ENCODE measurements around the gene MGAT2.

Gene MGAT2

GRCh38 chr14:49589387-49589786 lies 31.2 kb upstream of the MGAT2 start:
- TF ChIP-seq, protein P1, sequence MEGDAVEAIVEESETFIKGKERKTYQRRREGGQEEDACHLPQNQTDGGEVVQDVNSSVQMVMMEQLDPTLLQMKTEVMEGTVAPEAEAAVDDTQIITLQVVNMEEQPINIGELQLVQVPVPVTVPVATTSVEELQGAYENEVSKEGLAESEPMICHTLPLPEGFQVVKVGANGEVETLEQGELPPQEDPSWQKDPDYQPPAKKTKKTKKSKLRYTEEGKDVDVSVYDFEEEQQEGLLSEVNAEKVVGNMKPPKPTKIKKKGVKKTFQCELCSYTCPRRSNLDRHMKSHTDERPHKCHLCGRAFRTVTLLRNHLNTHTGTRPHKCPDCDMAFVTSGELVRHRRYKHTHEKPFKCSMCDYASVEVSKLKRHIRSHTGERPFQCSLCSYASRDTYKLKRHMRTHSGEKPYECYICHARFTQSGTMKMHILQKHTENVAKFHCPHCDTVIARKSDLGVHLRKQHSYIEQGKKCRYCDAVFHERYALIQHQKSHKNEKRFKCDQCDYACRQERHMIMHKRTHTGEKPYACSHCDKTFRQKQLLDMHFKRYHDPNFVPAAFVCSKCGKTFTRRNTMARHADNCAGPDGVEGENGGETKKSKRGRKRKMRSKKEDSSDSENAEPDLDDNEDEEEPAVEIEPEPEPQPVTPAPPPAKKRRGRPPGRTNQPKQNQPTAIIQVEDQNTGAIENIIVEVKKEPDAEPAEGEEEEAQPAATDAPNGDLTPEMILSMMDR (IDR thresholded peaks at IDR 0.05; ENCODE audit: control insufficient read depth, insufficient read depth, low read depth, low read length, missing control alignments), result no peak
- no peak for DNase-seq (ENCODE audit: low read depth)
- no peak overlapping the region for H3K4me3 ChIP-seq (ENCODE audit: control insufficient read depth, low read depth, low read length)

- DNase-seq (ENCODE audit: low read depth), result no peak
- no peak overlapping the region for H3K4me3 ChIP-seq (ENCODE audit: control insufficient read depth, low read depth, low read length)
- TF ChIP-seq, protein P1 (IDR thresholded peaks at IDR 0.05; ENCODE audit: control insufficient read depth, insufficient read depth, low read depth, low read length, missing control alignments), result no peak
Observed at GRCh38 chr14:49593016-49593415, 27.6 kb upstream of the MGAT2 start.

DNA sequence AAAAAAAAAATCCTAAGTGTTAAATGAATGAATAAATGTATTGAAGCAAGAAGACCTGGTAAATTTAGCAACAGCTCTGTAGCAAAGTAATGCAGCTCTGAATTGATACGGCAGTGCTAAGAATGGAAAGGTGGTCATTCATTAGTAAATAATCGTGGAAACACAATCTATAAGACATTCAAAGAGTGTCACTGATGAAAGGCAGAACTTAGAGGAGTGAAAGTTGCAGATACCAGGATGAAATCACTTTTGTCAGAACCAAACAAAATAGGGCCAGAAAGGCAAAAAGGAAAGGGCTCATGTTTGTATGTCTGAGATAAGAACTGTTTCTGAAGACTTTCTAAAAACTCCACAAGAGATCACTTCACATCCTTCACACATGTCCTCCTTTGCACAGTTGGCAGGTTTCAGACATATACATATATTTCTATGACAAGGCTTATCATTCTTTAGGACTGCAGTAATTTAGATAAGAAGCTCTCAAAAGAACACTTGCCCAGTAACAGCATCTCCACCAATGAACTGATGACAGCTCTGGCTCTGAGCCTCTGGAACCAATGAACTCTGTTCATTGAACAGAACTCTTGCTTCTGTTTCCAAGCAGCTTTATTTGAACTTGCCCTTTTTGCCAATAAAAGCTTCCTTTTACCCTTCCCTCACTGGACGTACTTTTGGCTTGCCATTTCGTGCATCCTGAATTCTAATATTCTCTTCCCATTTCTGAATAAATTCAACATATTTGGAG lies 26.1 kb upstream of the MGAT2 start:
- no peak for DNase-seq (ENCODE audit: low read depth)
- TF ChIP-seq, protein P1 (IDR thresholded peaks at IDR 0.05; ENCODE audit: control insufficient read depth, insufficient read depth, low read depth, low read length, missing control alignments), result no peak
- no peak overlapping the region for H3K4me3 ChIP-seq (ENCODE audit: control insufficient read depth, low read depth, low read length)

DNA sequence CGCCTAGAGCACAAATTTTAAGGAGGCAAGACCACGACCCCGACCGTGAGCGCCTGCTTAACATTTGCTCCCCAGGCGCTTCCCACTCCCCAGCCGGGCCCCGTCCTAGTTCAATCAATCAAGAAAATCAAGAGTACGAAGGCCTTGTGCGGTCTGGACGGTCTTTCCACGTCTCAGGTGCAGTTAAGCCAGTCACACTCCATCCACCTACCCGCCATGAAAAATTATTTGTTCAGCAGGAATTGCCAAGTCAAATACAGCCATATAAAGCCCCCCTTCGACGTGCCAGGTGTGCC lies 22.5 kb upstream of the MGAT2 start:
- DNase-seq (ENCODE audit: low read depth), result no peak

DNA sequence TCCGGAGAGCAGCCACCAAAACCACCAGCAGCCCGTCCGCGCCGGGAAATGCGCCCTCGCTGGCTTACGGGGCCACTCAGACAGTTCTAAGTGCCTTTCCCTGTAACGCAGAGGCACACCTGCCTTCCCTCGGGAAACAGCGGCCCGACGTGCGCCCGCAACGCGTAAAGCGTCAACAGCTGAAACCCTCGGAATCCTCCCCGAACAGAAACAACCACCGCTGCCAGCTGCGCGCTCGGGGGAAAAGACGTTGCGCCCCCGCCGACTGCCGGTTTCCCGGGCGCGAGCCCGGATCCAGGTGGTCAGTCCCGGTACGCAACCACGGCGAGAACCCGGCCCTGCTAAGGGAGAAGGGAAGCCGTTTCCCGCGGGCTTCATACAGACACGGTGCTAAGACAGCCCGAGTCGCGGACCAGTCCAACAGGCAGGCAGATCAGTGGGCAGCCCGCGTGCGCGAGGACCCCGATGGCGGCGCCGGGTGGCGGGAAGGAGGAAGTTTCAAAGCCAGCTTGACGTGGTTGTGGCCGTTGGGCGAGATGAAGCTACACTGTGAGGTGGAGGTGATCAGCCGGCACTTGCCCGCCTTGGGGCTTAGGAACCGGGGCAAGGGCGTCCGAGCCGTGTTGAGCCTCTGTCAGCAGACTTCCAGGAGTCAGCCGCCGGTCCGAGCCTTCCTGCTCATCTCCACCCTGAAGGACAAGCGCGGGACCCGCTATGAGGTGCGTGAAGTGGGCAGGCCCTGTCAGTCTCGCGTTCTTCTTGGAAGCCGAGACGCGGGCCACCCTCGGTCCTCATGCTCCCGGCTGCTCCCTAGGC lies 21.9 kb upstream of the MGAT2 start, which contains the start of gene LRR1:
Gene LRR1, plus strand, starts transcription at position 456 of the 816 bp plus-strand sequence. Its CDS starts 81 bp downstream, at position 537.
- TF ChIP-seq, protein P1 (IDR thresholded peaks at IDR 0.05; ENCODE audit: control insufficient read depth, insufficient read depth, low read depth, low read length, missing control alignments), result no peak
- peak within 1 kb of the TSS; percentile 97 for H3K4me3 ChIP-seq (ENCODE audit: control insufficient read depth, low read depth, low read length)

More for the DNA sequence above, 22.5 kb upstream of the MGAT2 start:
- peak overlapping the region; percentile 97 for H3K4me3 ChIP-seq (ENCODE audit: control insufficient read depth, low read depth, low read length)
- TF ChIP-seq, protein P1 (IDR thresholded peaks at IDR 0.05; ENCODE audit: control insufficient read depth, insufficient read depth, low read depth, low read length, missing control alignments), result no peak

GRCh38 chr14:49607583-49607982 lies 13.0 kb upstream of the MGAT2 start:
- TF ChIP-seq, protein P1 (IDR thresholded peaks at IDR 0.05; ENCODE audit: control insufficient read depth, insufficient read depth, low read depth, low read length, missing control alignments), result no peak

More for the DNA sequence above, 21.9 kb upstream of the MGAT2 start, which contains the start of gene LRR1:
- DNase-seq (ENCODE audit: low read depth), result no peak

More at GRCh38 chr14:49607583-49607982, 13.0 kb upstream of the MGAT2 start:
- H3K4me3 ChIP-seq (ENCODE audit: control insufficient read depth, low read depth, low read length), result no peak overlapping the region
- no peak for DNase-seq (ENCODE audit: low read depth)
